ENCODE data around the gene EXOC1.

Gene EXOC1

GRCh38 chr4:55884093-55884850 is 30.8 kb downstream of the EXOC1 start:
- no peak for TF ChIP-seq CTCF (IDR thresholded peaks at IDR 0.05; ENCODE audit: low read depth, low read length)
- no peak for DNase-seq (ENCODE audit: extremely low read depth, low read depth)

DNA sequence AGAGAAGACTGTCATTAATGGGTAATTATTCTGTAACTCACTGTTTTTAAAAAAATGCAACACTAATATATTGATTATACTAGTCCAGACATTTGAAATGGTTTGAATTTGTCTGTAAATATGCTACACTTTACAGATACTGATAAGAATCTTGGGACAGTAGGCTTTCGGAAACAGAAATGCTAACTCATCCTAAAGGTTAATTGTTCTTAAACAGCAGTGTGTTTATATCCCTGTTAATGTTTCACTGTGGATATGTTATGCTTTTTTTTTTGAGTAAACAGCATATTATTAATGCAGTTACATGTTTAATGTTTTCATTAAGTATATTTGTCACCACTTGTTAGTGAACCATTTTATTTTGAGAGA is 31.4 kb downstream of the EXOC1 start:
- no peak for DNase-seq (ENCODE audit: extremely low read depth, low read depth)
- TF ChIP-seq CTCF (IDR thresholded peaks at IDR 0.05; ENCODE audit: low read depth, low read length) = no peak

DNA sequence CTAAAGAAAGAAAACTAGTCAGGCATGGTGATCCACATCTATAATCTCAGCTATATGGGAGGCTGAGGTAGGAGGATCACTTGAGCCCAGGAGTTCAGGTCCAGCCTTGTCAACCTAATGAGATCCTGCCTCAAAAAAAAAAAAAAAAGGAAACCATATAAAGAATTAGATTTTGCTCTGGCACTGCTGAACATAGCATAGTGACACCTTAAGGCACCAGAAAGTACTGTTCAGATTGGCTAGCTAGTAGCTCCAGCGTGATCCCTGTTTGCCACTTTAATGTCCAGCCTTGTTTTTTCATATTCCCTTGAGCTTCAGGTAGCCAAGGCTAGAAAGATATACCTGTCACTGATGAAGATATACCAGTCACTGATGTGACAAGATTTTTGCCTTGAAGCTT is 34.1 kb downstream of the EXOC1 start:
- TF ChIP-seq CTCF (IDR thresholded peaks at IDR 0.05; ENCODE audit: low read depth, low read length) = no peak; the same call in 1 of the 2 replicates
- no peak for DNase-seq (ENCODE audit: extremely low read depth, low read depth)

- no peak for TF ChIP-seq CTCF (IDR thresholded peaks at IDR 0.05; ENCODE audit: low read depth, low read length)
- no peak for DNase-seq (ENCODE audit: extremely low read depth, low read depth)
Observed at GRCh38 chr4:55892156-55892555, 38.7 kb downstream of the EXOC1 start.

DNA sequence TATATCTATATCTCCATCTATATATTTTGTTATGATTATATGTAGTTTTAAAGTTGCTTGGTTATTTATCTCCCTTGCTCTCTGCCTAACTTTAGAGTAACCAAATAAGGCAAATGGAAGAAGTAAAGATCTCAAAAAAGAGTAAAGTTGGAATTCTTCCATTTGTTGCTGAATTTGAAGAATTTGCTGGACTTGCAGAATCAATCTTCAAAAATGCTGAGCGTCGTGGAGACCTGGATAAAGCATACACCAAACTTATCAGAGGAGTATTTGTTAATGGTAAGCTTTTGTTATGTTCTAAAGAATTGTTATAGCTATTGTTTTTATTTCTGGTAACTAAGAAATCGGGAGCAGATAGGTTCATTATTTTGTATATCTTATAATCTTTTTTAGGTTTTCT is 43.2 kb downstream of the EXOC1 start:
- no peak for TF ChIP-seq CTCF (IDR thresholded peaks at IDR 0.05; ENCODE audit: low read depth, low read length)
- no peak for DNase-seq (ENCODE audit: extremely low read depth, low read depth)

GRCh38 chr4:55902677-55903076 is 49.2 kb downstream of the EXOC1 start:
- TF ChIP-seq CTCF (IDR thresholded peaks at IDR 0.05; ENCODE audit: low read depth, low read length) = no peak
- DNase-seq (ENCODE audit: extremely low read depth, low read depth) = no peak

GRCh38 chr4:55903577-55903976 is 50.1 kb downstream of the EXOC1 start:
- TF ChIP-seq CTCF (IDR thresholded peaks at IDR 0.05; ENCODE audit: low read depth, low read length) = no peak
- DNase-seq (ENCODE audit: extremely low read depth, low read depth) = no peak
